BE2C (cell line): Measurements from ENCODE around the gene NUB1.

Experiments used
- DNase-seq: peaks from one replicate; pipeline ENCODE4 v3.0.0-alpha.2; 2020
- H3K27me3 ChIP-seq: fragments of 250-450 bp; sonication (Bioruptor Pico); 2 replicates; pipeline ENCODE4 v1.5.1; 2020; ENCODE audit warnings: mild to moderate bottlenecking
- H3K36me3 ChIP-seq: fragments of 250-450 bp; sonication (Bioruptor Pico); 2 replicates; pipeline ENCODE4 v1.5.1; 2020; ENCODE audit warnings: mild to moderate bottlenecking
- H3K4me1 ChIP-seq: fragments of 250-450 bp; sonication (Bioruptor Pico); 2 replicates; pipeline ENCODE4 v1.5.1; 2020
- H3K4me3 ChIP-seq: 2 replicates; pipeline ENCODE4 v1.5.1; 2011; ENCODE audit warnings: low read depth, low read length
- H3K9me3 ChIP-seq: fragments of 250-450 bp; sonication (Bioruptor Pico); 2 replicates; pipeline ENCODE4 v1.5.1; 2020
- CTCF ChIP-seq: IDR thresholded peaks from 2 replicates; pipeline ENCODE4 v1.5.1; 2012; ENCODE audit warnings: mild to moderate bottlenecking, low read depth, low read length

NUB1 gene

GRCh38 chr7:151378496-151379192 lies 37.0 kb downstream of the NUB1 start:
- no peak for TF ChIP-seq CTCF
- Histone ChIP-seq H3K4me3 (no peak overlapping the region), H3K27me3 (no peaks in the 10 kb centered on the region), H3K4me1 (no peaks in the 10 kb centered on the region), H3K36me3 (no peaks in the 10 kb centered on the region; the same call in none of the 2 replicates), H3K9me3 (no peaks in the 10 kb centered on the region)
- DNase-seq: no peak

GRCh38 chr7:151379193-151379520 lies 37.5 kb downstream of the NUB1 start:
- Histone ChIP-seq H3K36me3 (no peaks in the 10 kb centered on the region; the same call in none of the 2 replicates), H3K9me3 (no peaks in the 10 kb centered on the region), H3K27me3 (no peaks in the 10 kb centered on the region), H3K4me1 (no peaks in the 10 kb centered on the region), H3K4me3 (no peak overlapping the region)
- DNase-seq: no peak
- TF ChIP-seq CTCF: no peak

- Histone ChIP-seq H3K4me1 (no peaks in the 10 kb centered on the region), H3K4me3 (no peak overlapping the region), H3K27me3 (no peaks in the 10 kb centered on the region), H3K9me3 (no peaks in the 10 kb centered on the region), H3K36me3 (no peaks in the 10 kb centered on the region; the same call in 1 of the 2 replicates)
- DNase-seq: no peak
- TF ChIP-seq CTCF: no peak
Observed at GRCh38 chr7:151379534-151380198, 38.1 kb downstream of the NUB1 start.

- H3K4me3 ChIP-seq: no peak overlapping the region
- no peaks in the 10 kb centered on the region for H3K9me3 ChIP-seq
- no peak for TF ChIP-seq CTCF
- H3K27me3 ChIP-seq: no peaks in the 10 kb centered on the region
- no peaks in the 10 kb centered on the region for H3K4me1 ChIP-seq
- H3K36me3 ChIP-seq: no peaks in the 10 kb centered on the region; the same call in 1 of the 2 replicates
- DNase-seq: no peak
Observed at GRCh38 chr7:151380199-151381097, 38.8 kb downstream of the NUB1 start.

- no peak for DNase-seq
- H3K4me1 ChIP-seq: no peaks in the 10 kb centered on the region
- H3K9me3 ChIP-seq: no peaks in the 10 kb centered on the region
- no peak for TF ChIP-seq CTCF
- H3K36me3 ChIP-seq: no peaks in the 10 kb centered on the region; the same call in 1 of the 2 replicates
- H3K4me3 ChIP-seq: no peak overlapping the region
- H3K27me3 ChIP-seq: no peaks in the 10 kb centered on the region
Observed at GRCh38 chr7:151381098-151381347, 39.4 kb downstream of the NUB1 start.
